GM18870 (cell line): ENCODE results near the gene NEDD8.
"Not testable (repeated sequence)": the region's sequence is repeated elsewhere in the genome, so short reads cannot be mapped to it uniquely, and the experiment has no call there.

Experiments used
- ATAC-seq: cut with Tn5 transposase; IDR thresholded peaks from one replicate; pipeline ENCODE4 v1.9.1; 2021; ENCODE audit warnings: moderate library complexity; ENCODE audit not compliant: unreplicated experiment

NEDD8 gene

DNA sequence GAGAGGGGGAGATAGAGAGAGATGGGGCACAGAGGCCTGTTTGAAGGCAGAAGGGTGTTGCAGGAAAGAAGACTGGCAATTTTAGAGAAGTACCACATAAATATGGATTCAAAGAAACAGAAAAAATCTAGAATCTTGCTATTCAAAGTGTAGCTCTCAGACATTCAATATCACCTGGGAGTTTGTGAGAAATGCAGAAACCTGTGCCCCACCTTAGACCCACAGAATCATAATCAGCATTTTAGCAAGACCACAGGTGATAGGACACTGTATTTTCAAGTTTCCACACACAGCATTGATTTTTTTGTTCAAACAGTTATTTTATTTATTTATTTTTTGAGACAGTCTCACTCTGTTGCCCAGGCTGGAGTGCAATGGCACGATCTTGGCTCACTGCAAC, 3.3 kb downstream of the NEDD8 start:
- no peak for ATAC-seq

DNA sequence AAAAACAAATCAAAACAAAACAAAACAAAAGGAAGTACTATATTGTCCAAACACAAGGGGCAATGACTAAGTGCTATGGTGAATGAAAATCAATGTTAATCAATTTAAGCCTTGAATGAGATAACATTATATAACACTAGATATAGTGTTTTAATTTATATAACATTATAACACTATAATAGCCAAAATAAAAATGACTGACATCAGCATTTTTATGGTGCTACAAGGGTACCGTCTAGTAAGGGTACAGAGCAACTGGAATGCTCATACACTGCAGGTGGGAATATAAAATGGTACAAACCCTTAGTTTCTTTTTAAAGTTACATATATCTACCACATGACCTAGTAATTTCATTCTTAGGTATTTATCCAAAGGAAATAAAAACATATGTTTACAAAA, 5.7 kb downstream of the NEDD8 start:
- no peak for ATAC-seq

DNA sequence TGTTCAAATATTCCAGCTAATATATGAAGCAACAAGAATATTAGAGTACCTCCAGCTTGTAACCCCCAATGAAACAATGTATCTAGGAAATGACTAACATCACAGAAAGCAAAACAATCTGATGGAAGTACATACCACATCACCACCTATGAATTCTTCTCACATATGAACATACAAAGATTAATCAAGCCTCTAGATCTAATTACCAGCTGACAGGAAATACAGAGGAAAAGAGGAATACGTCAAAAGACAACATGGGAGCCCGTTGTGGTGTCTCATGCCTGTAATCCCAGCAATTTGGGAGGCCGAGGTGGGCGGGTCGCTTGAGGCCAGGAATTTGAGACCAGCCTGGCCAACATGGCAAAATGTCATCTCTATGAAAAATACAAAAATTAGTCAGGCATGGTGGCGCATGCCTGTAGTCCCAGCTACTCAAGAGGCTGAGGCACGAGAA, 7.5 kb downstream of the NEDD8 start:
- ATAC-seq = no peak

DNA sequence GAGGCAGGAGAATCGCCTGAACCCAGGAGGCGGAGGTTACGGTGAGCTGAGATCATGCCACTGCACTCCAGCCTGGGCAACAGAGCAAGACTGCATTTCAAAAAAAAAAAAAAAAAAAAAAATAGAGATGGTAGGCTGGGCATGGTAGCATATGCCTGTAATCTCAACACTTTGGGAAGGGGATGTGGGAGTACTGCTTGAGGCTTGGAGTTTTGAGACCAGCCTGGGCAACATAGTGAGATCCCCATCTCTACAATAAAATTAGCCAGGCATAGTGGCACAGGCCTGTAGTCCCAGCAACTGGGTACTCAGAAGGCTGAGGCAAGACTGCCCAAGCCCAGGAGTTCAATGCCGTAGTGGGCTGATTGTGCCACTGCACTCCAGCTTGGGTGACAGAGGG, 9.2 kb downstream of the NEDD8 start:
- not testable (repeated sequence) for ATAC-seq

DNA sequence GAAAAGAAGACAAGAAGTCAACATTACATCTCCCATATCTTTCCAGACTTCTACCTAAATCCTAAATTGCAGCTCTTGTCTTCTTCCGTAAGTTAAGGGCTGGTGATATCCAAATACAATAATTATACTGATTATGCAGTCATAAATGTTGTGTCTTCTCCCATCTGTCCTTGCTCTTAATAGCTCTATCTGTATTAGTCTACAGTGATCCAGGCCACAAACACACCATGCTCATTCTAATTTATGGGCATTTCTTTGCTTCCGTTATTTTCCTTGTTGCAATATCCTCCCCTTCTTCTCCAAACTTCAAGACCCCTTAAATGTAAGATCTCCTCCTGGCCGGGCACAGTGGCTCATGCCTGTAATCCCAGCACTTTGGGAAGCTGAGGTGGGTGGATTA, 12.6 kb downstream of the NEDD8 start:
- ATAC-seq = no peak

DNA sequence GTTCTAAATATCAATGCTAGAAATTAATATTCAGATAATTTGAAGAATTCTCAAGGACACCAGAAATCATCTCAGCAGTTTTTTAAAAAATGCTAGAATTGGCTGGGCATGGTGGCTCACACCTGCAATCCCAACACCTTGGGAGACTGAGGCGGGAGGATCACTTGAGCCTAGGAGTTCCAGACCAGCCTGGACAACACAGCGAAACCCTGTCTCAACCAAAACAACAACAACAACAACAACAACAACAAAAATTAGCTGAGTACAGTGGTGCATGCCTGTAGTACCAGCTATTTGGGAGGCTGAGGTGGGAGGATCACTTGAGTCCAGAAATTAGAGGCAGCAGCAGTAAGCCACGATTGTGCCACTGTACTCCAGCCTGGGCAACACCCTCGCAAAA, 13.1 kb downstream of the NEDD8 start:
- ATAC-seq = no peak

DNA sequence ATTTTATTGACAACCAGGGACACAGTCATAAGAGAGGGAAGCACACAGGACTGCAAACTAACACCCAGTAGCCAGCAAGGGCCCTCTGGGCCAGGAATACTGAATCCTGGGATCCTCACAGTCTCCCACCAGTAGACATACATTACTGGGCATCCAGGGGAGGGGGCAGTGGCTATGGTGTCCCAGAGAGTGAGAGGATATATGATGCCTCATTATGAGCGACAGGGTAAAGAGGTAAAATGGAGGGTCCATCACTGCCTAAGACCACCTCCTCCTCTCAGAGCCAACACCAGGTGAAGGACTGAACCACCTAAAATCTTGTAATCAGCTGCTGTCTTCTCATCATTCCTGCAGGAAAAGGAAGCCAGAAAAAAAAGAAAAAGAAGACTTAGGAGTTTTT, 15.3 kb downstream of the NEDD8 start:
- not testable (repeated sequence) for ATAC-seq

DNA sequence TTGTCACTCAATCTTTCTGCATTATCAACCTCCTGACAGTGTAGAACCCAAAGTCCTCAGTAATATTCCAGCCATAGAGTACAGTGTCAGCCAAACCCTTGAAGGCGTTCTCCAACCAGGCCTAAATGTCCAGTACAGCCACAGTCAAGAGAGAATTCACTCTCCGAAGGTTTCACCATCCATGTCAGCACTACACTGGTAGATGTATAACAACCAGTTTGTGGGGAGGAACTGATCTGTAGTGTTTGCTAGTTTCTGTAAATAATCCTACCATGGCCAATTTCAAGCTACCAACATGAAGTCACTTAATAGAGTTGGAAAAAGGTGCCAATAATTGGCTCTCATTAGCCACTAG, 15.8 kb downstream of the NEDD8 start:
- no peak for ATAC-seq

DNA sequence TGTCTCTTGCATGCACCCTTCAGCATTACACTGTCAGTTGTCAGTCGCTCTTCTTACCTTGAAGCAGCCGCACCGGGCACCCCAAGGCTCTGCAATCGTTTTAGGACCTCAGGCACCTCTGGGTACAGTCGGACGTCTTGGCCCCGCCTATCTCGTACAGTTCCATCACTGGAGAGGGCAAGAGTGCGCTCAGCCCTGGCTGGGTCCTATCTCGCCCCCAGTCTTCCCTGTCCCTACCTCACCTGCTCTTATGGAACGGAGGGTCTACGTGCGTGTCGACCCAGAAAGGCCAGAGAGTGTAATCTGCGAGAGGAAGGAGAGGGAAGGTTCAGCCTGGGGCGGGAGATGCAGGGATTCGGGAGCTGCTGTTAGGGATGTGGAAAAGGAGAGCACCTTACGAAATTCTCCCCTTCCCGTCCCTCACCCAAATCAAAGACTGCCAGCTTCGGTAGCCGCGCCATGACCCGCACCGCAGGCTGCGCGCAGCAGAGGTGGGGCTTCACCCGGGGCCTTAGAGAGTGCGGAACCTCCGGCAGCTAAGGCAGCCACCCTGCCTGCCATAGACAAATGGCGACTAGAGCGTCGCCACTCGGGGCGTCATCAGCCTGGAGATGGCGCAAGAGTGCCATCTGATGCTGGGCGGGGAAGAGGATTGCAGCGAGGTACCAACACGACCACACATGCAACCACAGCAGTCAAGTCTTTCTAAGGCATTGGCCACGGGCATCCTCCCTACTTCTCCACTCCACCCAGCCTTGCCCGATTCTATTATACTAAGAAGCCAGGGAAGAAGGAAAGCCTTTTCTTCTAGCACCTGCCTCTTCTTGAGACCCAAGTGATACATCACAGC, 16.4 kb downstream of the NEDD8 start, which contains the start of gene MDP1:
MDP1 (minus strand) TSS at position 572 of the 850 bp plus-strand sequence; CDS start at position 461, 111 bp downstream.
- peak; percentile 46 for ATAC-seq

DNA sequence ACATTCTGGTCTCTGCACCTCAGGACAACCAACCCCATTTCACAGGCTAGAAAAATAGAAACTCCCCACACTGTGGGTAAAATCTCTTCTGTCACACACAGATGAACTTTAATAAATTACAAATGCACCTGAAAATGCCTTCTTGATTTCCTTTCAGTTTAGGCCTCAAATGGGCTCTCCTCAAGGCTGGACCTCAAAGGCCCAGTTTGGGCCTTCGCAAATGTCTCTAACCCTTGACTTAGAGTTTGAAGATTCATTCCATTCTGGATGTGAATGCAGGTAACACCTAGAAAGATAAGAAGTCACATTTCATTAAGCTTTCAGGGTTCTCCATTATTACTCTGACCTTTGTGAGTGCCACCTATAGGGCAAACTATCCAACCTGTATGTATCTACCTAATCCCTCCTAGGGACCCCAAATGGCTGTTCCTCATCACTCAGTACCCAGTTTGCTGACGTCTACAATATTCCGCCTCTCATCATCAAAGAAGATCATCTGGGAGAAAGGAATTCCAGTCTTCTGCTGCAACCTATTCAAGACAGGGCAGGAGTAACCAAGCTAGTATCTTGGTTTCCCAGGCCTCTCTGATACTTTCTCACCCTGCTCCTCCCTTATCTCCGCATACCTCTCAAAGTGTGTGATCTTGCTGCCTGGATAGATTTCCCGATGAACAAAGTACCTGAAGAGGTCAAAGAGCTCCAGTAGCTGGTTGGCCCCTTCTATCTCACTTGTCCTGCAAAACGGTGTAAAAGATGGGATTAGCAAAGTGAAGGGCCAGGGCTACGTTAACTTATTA, 18.1 kb downstream of the NEDD8 start:
- no peak for ATAC-seq

DNA sequence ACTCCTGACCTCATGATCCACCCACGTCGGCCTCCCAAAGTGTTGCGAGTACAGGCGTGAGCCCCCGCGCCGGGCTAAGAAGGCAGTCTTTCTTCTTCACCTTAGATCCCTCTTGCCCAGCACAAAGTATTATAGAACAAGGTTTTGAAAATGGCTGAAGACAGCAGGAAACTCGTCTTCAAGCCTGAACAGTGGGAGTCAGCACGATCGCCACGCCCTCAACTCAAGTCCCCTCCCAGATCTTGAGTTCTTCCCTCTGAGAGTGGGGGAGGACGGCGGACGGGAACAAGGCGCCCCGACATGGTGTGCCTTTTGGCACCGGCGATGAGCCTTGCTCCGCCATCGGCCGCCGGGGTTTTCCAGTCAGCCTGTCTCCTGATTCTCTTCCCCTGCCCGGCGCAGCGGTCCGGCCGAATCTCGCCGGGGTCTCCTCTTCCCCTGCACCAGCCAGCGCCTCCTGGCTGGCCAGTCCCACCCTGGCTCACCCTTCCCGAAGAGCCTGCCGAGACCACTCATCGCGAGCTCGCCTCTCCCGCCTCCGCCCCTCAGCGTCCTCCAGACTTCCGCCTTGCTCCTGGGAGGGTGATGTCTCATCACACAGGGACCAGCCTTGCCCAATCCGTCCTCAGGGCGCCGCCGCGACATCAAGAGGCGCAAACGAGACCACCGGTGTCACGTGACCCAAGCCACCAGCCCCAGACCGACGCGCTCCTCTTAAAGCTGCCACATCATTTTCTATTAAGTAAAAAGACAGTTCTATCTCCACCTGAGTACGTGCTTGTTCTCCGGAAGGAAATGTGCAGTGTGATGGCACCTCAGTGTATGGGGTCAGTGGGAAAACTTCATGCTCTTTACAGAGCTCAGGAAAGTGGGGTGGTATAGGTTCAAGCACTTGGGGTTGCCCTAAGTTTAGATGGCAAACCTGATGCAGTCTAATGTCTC, 19.0 kb downstream of the NEDD8 start, which contains the start of gene CHMP4A:
CHMP4A (minus strand) TSS at position 565 of the 942 bp plus-strand sequence; CDS start at position 516, 49 bp downstream.
- ATAC-seq = peak; percentile 83

DNA sequence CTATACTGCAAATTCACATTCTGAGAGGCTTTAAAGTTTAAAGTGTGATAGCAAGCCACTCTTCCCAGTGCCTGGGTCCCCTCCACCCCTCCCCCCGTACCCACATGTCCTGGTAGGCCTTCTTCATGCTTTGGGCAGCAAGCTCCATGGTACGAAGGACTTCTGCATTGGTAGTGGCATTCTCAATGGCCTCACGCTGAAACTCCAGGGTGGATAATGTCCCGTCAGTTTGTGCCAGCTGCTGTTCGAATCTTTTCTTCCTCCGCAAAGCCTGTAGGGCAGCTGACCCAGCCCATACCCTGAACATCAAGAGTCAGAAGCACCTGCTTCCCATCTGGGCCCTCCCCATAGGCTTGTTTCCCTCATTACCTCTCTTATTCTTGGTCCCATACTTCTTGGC, 20.9 kb downstream of the NEDD8 start:
- ATAC-seq = no peak

DNA sequence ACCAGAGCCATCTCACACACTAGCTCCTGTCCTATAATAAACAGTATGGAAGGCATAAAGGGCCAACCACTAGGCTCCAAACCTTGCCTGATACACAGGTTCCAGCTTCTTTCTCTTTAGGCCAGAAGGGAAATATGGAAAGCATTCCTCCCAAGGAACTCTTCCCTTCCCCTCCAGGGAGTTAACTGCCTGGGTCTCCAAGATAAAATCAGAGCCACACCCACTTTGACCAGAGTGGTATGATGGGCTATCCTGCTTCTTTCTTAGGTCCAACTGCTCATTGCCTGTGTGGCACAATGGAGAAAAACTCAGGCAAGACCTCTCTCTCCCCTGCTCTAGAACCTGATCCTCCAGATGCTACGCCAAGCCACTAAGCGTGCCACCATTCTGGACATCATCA, 24.5 kb downstream of the NEDD8 start:
- no peak for ATAC-seq

DNA sequence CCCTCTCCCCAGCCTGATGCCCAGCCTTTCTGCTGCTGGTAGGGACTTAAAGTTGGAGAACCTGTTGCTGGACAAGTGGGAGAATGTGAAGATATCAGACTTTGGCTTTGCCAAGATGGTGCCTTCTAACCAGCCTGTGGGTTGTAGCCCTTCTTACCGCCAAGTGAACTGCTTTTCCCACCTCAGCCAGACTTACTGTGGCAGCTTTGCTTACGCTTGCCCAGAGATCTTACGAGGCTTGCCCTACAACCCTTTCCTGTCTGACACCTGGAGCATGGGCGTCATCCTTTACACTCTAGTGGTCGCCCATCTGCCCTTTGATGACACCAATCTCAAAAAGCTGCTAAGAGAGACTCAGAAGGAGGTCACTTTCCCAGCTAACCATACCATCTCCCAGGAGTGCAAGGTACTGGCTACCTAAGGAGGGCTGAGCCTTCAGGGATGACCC, 25.0 kb downstream of the NEDD8 start:
- no peak for ATAC-seq

DNA sequence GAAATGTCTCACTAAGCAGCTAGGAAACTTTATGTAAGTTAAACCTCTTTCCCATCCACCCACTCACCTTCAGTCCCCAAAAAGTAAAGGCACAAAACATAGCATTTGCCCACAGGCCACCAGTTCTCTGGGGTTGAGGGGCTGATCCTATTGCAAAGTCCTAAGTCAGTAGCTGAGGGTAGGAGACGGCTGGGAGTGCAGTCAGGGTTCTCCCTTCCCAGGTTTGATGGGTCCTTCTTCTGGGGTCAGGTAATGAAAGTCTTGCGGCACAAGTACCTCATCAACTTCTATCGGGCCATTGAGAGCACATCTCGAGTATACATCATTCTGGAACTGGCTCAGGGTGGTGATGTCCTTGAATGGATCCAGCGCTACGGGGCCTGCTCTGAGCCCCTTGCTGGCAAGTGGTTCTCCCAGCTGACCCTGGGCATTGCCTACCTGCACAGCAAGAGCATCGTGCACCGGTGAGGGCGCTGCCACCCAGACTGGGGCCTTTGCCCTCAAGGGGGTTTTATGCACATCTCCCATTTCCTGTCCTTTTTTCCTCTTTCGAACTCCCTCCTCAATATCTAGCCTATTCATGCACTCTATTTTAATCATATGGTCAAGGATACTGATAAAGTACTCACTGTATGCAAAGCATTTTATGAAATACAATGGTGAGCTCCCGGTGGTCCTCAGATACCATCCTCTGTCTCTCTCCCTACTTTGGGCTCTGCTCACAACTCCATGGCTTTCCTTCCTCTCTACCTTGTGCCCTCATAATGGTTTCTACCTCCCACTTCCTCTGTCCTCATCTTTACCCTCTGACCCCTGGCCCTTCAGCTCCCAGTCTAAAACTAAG, 25.7 kb downstream of the NEDD8 start:
- no peak for ATAC-seq

DNA sequence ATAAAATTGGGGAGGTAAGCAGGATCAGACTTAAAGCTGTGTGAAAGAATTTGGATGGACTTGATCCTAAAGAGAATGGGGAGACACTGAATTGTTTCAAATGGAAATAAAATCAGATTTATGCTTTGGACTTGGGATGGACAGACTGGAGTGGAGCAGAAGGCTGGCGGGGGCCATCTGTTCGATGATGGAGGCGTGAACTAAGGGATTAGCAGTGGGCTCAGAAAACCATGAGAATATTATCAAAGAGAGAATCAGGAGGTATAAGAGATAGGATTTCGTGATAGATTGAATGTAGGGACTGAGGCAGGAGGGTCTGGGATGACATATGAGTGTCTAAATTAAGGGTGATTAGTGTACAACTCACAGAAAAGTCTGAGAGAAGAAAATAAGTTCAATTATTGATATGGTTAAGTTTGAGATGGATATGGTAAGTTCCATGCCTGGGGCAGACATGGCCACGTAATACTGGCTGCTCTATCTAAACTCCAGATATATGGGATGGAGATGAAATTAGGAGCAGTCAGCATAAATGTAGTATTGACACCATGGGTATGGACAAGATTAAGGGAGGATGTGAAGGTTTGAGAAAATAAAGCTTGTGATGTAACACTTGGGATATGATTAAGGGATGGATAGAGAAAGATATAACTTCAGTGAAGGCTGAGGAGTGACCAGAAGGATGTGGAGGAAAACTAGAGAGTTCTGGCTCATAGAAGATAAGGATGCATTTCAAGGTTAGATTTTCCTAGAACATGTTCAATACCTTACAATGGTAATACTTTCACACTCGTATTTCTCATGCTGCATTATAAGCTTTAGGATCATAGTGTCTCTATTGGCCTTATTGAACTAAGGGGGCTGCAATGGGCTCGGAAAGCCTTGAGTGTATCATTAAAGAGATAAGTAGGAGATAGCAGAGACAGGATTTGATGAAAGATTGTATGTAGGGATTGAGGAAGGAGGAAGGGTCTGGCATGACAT, 27.7 kb downstream of the NEDD8 start:
- ATAC-seq = no peak

DNA sequence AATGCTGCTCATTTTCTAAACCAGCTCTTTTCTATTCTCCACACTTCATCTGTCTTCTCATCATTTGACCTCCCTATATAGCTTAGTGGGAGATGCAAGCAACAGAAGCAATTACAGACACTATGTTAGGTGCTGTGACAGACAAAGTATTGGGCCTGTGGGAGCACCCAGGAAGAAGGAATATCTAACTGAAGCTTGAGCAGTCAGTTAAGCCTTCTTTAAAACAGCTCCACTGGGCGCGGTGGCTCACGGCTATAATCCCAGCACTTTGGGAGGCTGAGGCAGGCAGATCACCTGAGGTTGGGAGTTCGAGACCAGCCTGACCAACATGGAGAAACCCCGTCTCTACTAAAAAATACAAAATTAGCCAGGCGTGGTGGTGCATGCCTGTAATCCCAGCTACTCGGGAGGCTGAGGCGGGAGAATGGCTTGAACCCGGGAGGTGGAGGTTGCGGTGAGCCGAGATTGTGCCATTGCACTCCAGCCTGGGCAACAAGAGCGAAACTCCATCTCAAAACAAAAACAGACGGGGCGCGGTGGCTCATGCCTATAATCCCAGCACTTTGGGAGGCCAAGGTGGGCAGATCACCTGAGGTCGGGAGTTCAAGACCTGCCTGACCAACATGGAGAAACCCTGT, 28.8 kb downstream of the NEDD8 start:
- not testable (repeated sequence) for ATAC-seq

DNA sequence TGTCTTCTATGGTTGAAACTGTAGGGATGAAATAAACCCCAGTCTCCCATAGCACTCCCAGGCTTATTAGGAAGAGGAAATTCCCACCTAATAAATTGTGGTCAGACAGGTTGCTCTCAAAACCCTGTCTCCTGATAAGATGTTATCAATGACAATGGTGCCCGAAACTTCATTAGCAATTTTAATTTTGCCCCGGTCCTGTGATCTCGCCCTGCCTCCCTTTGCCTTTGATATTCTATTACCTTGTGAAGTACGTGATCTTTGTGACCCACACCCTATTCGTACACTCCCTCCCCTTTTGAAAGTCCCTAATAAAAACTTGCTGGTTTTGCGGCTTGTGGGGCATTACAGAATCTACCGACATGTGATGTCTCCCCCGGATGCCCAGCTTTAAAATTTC, 29.6 kb downstream of the NEDD8 start:
- not testable (repeated sequence) for ATAC-seq
